GM21717 (cell line): Measurements from ENCODE around the gene PHYKPL.

Source experiments
- ATAC-seq: cut with Tn5 transposase; IDR thresholded peaks from one replicate; pipeline ENCODE4 v1.9.1; 2021; ENCODE audit warnings: mild to moderate bottlenecking, moderate library complexity; ENCODE audit not compliant: unreplicated experiment

Gene PHYKPL

GRCh38 chr5:178232124-178232919, at the start of gene PHYKPL:
PHYKPL (minus strand) TSS chr5:178232802; CDS start chr5:178232550, 252 bp downstream.
- ATAC-seq: peak; percentile 61

GRCh38 chr5:178282391-178282790, 49.8 kb upstream of the PHYKPL start:
- no peak for ATAC-seq

- ATAC-seq: no peak
Observed at GRCh38 chr5:178281331-178281730, 48.7 kb upstream of the PHYKPL start.

GRCh38 chr5:178280631-178281030, 48.0 kb upstream of the PHYKPL start:
- ATAC-seq: no peak

GRCh38 chr5:178279723-178280438, 47.3 kb upstream of the PHYKPL start:
- ATAC-seq: peak; percentile 68

GRCh38 chr5:178279026-178279722, 46.6 kb upstream of the PHYKPL start:
- ATAC-seq: no peak

GRCh38 chr5:178278358-178279023, 45.9 kb upstream of the PHYKPL start:
- ATAC-seq: no peak

GRCh38 chr5:178277866-178278265, 45.3 kb upstream of the PHYKPL start:
- ATAC-seq: no peak

GRCh38 chr5:178277346-178277745, 44.7 kb upstream of the PHYKPL start:
- no peak for ATAC-seq

GRCh38 chr5:178274781-178275537, 42.4 kb upstream of the PHYKPL start:
- no peak for ATAC-seq

GRCh38 chr5:178273665-178274541, 41.3 kb upstream of the PHYKPL start:
- no peak for ATAC-seq

- ATAC-seq: no peak
Observed at GRCh38 chr5:178273041-178273440, 40.4 kb upstream of the PHYKPL start.

GRCh38 chr5:178272591-178272990, 40.0 kb upstream of the PHYKPL start:
- ATAC-seq: no peak

- no peak for ATAC-seq
Observed at GRCh38 chr5:178271726-178272479, 39.3 kb upstream of the PHYKPL start.

- ATAC-seq: no peak
Observed at GRCh38 chr5:178271231-178271630, 38.6 kb upstream of the PHYKPL start.

GRCh38 chr5:178269499-178269898, 36.9 kb upstream of the PHYKPL start:
- no peak for ATAC-seq

- ATAC-seq: no peak
Observed at GRCh38 chr5:178267876-178268275, 35.3 kb upstream of the PHYKPL start.

GRCh38 chr5:178267245-178267644, 34.6 kb upstream of the PHYKPL start:
- no peak for ATAC-seq

GRCh38 chr5:178266581-178266980, 34.0 kb upstream of the PHYKPL start:
- no peak for ATAC-seq
